Measurements from ENCODE around the gene MTMR1.

DNA sequence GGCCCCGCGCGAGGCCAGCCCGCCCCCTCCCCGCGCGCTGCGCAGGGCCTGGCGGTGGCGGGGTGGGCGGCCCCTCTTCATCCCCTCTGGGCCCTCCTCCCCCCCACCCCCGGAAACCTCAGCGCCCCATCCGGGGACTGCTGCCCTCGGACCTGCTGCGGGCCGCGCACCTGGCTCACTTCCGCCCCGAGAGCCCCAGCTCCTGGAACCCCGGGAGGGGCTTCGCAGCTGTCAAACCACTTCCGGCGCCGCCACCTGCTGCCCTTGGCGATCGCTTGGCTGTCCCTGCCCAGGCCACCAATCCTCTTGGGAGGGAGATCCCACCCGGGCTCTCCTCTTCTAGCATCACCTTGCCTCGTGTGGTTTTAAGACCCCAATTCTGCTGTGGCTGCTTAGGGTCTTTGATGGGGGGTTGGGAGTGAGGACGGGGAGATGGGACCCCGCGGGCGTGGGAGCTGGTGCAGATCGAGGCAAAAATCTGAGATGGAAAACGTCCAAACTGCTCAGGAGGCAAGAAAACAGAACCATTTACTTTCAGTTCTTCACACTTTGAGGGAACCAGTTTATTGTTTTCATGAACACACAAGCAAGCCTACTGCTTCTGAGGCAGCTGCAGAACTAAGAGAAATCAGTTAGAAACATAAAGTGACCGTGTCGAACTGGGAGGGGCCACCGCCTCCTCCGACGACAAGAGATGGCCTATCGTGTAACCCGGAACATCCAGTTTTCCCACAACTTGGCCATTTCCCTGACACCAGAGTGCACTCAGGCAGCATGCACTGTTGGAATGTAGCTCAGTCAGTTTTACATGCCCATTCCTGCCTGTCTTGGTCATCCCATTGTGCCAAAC is 754 bp downstream of the MTMR1 start:
- no peak for TF ChIP-seq POLR2A (IDR thresholded peaks at IDR 0.05)
- TF ChIP-seq, protein P1, sequence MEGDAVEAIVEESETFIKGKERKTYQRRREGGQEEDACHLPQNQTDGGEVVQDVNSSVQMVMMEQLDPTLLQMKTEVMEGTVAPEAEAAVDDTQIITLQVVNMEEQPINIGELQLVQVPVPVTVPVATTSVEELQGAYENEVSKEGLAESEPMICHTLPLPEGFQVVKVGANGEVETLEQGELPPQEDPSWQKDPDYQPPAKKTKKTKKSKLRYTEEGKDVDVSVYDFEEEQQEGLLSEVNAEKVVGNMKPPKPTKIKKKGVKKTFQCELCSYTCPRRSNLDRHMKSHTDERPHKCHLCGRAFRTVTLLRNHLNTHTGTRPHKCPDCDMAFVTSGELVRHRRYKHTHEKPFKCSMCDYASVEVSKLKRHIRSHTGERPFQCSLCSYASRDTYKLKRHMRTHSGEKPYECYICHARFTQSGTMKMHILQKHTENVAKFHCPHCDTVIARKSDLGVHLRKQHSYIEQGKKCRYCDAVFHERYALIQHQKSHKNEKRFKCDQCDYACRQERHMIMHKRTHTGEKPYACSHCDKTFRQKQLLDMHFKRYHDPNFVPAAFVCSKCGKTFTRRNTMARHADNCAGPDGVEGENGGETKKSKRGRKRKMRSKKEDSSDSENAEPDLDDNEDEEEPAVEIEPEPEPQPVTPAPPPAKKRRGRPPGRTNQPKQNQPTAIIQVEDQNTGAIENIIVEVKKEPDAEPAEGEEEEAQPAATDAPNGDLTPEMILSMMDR (IDR thresholded peaks at IDR 0.05), result no peak
